PC-3 (cell line): ENCODE data around the gene RNF166.

Experiments used
- EZH2 ChIP-seq: fragments of 300-600 bp; sonication (generic); IDR thresholded peaks from one replicate; pipeline ENCODE4 v1.6.1; 2017; ENCODE audit warnings: antibody characterized with exemption, mild to moderate bottlenecking, low read length; ENCODE audit not compliant: unreplicated experiment
- EZH2phosphoT487 ChIP-seq: fragments of 300-600 bp; sonication (generic); IDR thresholded peaks from 2 replicates; pipeline ENCODE4 v1.6.1; 2018; ENCODE audit warnings: mild to moderate bottlenecking, antibody characterized with exemption, low read length, borderline replicate concordance
- TF ChIP-seq, protein P1 (sequence below): fragments of 300-600 bp; sonication (generic); conservative IDR thresholded peaks from 2 replicates; pipeline ENCODE4 v1.5.1; 2017; ENCODE audit warnings: antibody characterized with exemption, low read depth, mild to moderate bottlenecking, low read length

DNA sequence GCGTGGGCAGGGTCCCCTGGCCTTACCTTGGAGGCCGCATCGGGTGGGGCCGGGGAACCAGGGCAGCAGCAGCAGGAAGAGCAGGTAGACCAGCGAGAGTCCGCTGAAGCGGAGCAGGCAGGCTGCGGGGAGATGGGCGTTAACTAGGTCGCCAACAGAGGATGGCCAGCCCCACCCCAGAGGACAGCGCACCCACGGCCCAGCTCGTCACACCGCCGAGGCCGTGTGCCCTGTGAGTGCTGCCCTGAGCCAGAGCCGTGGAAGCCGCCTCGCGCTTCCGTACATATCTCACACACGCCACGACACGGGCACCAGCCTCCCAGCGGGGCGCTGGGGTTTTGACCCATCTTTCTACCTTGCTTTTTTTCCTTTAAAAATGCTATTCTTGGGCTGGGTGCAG lies 43.1 kb upstream of the RNF166 start:
- TF ChIP-seq, protein P1, sequence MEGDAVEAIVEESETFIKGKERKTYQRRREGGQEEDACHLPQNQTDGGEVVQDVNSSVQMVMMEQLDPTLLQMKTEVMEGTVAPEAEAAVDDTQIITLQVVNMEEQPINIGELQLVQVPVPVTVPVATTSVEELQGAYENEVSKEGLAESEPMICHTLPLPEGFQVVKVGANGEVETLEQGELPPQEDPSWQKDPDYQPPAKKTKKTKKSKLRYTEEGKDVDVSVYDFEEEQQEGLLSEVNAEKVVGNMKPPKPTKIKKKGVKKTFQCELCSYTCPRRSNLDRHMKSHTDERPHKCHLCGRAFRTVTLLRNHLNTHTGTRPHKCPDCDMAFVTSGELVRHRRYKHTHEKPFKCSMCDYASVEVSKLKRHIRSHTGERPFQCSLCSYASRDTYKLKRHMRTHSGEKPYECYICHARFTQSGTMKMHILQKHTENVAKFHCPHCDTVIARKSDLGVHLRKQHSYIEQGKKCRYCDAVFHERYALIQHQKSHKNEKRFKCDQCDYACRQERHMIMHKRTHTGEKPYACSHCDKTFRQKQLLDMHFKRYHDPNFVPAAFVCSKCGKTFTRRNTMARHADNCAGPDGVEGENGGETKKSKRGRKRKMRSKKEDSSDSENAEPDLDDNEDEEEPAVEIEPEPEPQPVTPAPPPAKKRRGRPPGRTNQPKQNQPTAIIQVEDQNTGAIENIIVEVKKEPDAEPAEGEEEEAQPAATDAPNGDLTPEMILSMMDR, result no peak
- TF ChIP-seq EZH2, result no peak
- TF ChIP-seq EZH2phosphoT487, result no peak
